Liver (tissue), 9 donors: ENCODE measurements around the gene ADAMTS6. TPM values are rescaled to one million over a fixed set of nuclear protein-coding genes. Genes with fewer than 3 reads are reported as not detected.
A peak's percentile ranks its signal among the peaks of the same experiment; 100 is the strongest.

Source experiments
- DNase-seq: peaks from one replicate; pipeline ENCODE4 v3.0.0-alpha.2; 2017; ENCODE audit warnings: low spot score
- H3K27ac ChIP-seq, 2 donors: one replicate each; pipeline ENCODE4 v1.7.0; 2013; ENCODE audit warnings: inconsistent platforms in 2 of 2, low read length in 2 of 2, control low read depth in 1 of 2, low read depth in 1 of 2, mild to moderate bottlenecking in 1 of 2
- H3K27me3 ChIP-seq, 4 donors: one replicate each; pipeline versions ENCODE4 v1.6.1 to v1.7.0; 2013; ENCODE audit warnings: low read length in 3 of 4, inconsistent platforms in 1 of 4, mild to moderate bottlenecking in 1 of 4, moderate library complexity in 1 of 4; ENCODE audit not compliant: control insufficient read depth in 4 of 4, insufficient read depth in 4 of 4
- H3K36me3 ChIP-seq, 4 donors: one replicate each; pipeline versions ENCODE4 v1.6.1 to v1.7.0; 2013; ENCODE audit warnings: low read length in 3 of 4, mild to moderate bottlenecking in 3 of 4, low read depth in 1 of 4, moderate library complexity in 1 of 4; ENCODE audit not compliant: control insufficient read depth in 4 of 4, insufficient read depth in 3 of 4
- H3K4me1 ChIP-seq, 4 donors: one replicate each; pipeline versions ENCODE4 v1.6.1 to v1.7.0; 2013; ENCODE audit warnings: low read length in 3 of 4, mild to moderate bottlenecking in 3 of 4, moderate library complexity in 1 of 4; ENCODE audit not compliant: control insufficient read depth in 4 of 4, insufficient read depth in 4 of 4
- H3K4me3 ChIP-seq, 3 donors: one replicate each; pipeline versions ENCODE4 v1.6.1 to v1.7.0; 2013; ENCODE audit warnings: low read length in 3 of 3, control low read depth in 1 of 3, low read depth in 1 of 3, mild to moderate bottlenecking in 1 of 3
- H3K9ac ChIP-seq, 2 donors: one replicate each; pipeline ENCODE4 v1.7.0; 2013; ENCODE audit warnings: low read length in 2 of 2, mild to moderate bottlenecking in 2 of 2, moderate library complexity in 2 of 2, control low read depth in 1 of 2, low read depth in 1 of 2
- H3K9me3 ChIP-seq, 4 donors: one replicate each; pipeline versions ENCODE4 v1.6.1 to v1.7.0; 2013; ENCODE audit warnings: low read length in 3 of 4; ENCODE audit not compliant: control insufficient read depth in 4 of 4
- EGR1 ChIP-seq, 2 donors: IDR thresholded peaks; 2 replicates each; pipeline ENCODE4 v1.6.1; 2016 to 2018; ENCODE audit warnings: antibody characterized with exemption in 2 of 2, low read depth in 2 of 2
- FOXA1 ChIP-seq: IDR thresholded peaks from 2 replicates; pipeline ENCODE4 v1.6.1; 2016; ENCODE audit warnings: antibody characterized with exemption
- FOXA2 ChIP-seq: IDR thresholded peaks from 2 replicates; pipeline ENCODE4 v1.6.1; 2016; ENCODE audit warnings: antibody characterized with exemption
- GABPA ChIP-seq, 2 donors: IDR thresholded peaks in 1 of 2; conservative IDR thresholded peaks in 1 of 2; 2 replicates each; pipeline ENCODE4 v1.6.1; 2016; ENCODE audit warnings: antibody characterized with exemption in 2 of 2, mild to moderate bottlenecking in 1 of 2, moderate library complexity in 1 of 2
- HNF4A ChIP-seq, 2 donors: conservative IDR thresholded peaks; 2 replicates each; pipeline ENCODE4 v1.6.1; 2016; ENCODE audit warnings: antibody characterized with exemption in 2 of 2, mild to moderate bottlenecking in 2 of 2
- JUND ChIP-seq, 2 donors: IDR thresholded peaks; 2 replicates each; pipeline ENCODE4 v1.6.1; 2016; ENCODE audit warnings: antibody characterized with exemption in 2 of 2
- NR2F2 ChIP-seq: IDR thresholded peaks from 2 replicates; pipeline ENCODE4 v1.6.1; 2016; ENCODE audit warnings: antibody characterized with exemption
- RAD21 ChIP-seq, 2 donors: IDR thresholded peaks; 2 replicates each; pipeline ENCODE4 v1.6.1; 2016; ENCODE audit warnings: antibody characterized with exemption in 2 of 2, mild to moderate bottlenecking in 2 of 2
- REST ChIP-seq: IDR thresholded peaks from 2 replicates; pipeline ENCODE4 v1.6.1; 2016; ENCODE audit warnings: antibody characterized with exemption, mild to moderate bottlenecking
- RXRA ChIP-seq, 2 donors: IDR thresholded peaks; 2 replicates each; pipeline ENCODE4 v1.6.1; 2017 to 2018; ENCODE audit warnings: antibody characterized with exemption in 2 of 2, mild to moderate bottlenecking in 1 of 2
- SP1 ChIP-seq: IDR thresholded peaks from 2 replicates; pipeline ENCODE4 v1.6.1; 2018; ENCODE audit warnings: antibody characterized with exemption, mild to moderate bottlenecking
- TAF1 ChIP-seq: conservative IDR thresholded peaks from 2 replicates; pipeline ENCODE4 v1.6.1; 2016; ENCODE audit warnings: antibody characterized with exemption, mild to moderate bottlenecking
- YY1 ChIP-seq: IDR thresholded peaks from 2 replicates; pipeline ENCODE4 v1.6.1; 2016; ENCODE audit warnings: antibody characterized with exemption, mild to moderate bottlenecking
- WGBS: extraction: QIAGEN DNeasy Blood & Tissue Kit; methylation state at CpG from one replicate; pipeline ENCODE4 v1.1.7; 2013; 5-methylcytosine and 5-hydroxymethylcytosine counted together
- polyA plus RNA-seq, 2 donors: library from polyadenylated mRNA; stranded (reverse) in 1 of 2; unstranded in 1 of 2; fragments of 200-250 nt in 1 of 2; fragments of >200 nt in 1 of 2; fragmentation: Nextera tagmentation in 1 of 2; extraction: Ambion mirVana in 1 of 2; gene quantifications; one replicate each; pipeline versions ENCODE4 v1.2.1 to v1.2.3, GENCODE V29; 2013 to 2015
- total RNA-seq, 2 donors: library from RNA; depleted of rRNA; stranded (reverse); fragments of >200 nt; gene quantifications; one replicate each; pipeline ENCODE4 v1.2.3, GENCODE V29; 2014
- TF ChIP-seq, protein P1 (sequence below): IDR thresholded peaks from 2 replicates; pipeline ENCODE4 v1.6.1; 2016; ENCODE audit warnings: antibody characterized with exemption
- TF ChIP-seq, protein P2 (sequence below): IDR thresholded peaks from 2 replicates; pipeline ENCODE4 v1.6.1; 2016; ENCODE audit warnings: antibody characterized with exemption
- TF ChIP-seq, protein P3 (sequence below): IDR thresholded peaks from 2 replicates; pipeline ENCODE4 v1.6.1; 2016; ENCODE audit warnings: antibody characterized with exemption
- TF ChIP-seq, protein P4 (sequence below): fragments of 150-350 bp; IDR thresholded peaks from 2 replicates; pipeline ENCODE4 v1.5.1; 2017; ENCODE audit warnings: improper control_type of control experiment, low read depth, low read length; ENCODE audit not compliant: missing input control
- donor health status: healthy.
- donor health status: healthy.
- donor health status: healthy.
- donor health status: healthy.
- donor health status: healthy.

ADAMTS6 gene
- total RNA-seq, result 1 to 10 TPM in 1 of 2 donors, under 1 TPM in 1; 0.92 to 2.0 TPM
- polyA plus RNA-seq, result under 1 TPM; 0.06 to 0.26 TPM

GRCh38 chr5:65481635-65482295 lies at the start of gene ADAMTS6:
Gene ADAMTS6 (minus strand): TSS chr5:65481920. CDS start chr5:65473673, 8,247 bp downstream.
- peak; percentile 83 for DNase-seq
- Histone ChIP-seq H3K27me3 (no peaks in the 10 kb centered on the region), H3K9ac (peak within 1 kb of the TSS; percentile 89 to 93), H3K27ac (peak within 1 kb of the TSS; percentile 94 to 98), H3K9me3 (no peaks in the 10 kb centered on the region), H3K36me3 (no peaks in the 10 kb centered on the region), H3K4me1 (peaks cover 3 to 30% (median 20%) of the 10 kb centered on the region in 4 donors), H3K4me3 (peak within 1 kb of the TSS; percentile 75 to 97 (median 82))
- WGBS, result 0% methylated on average over 12 of the region's 12 CpGs
- TF ChIP-seq RXRA (IDR thresholded peaks at IDR 0.05), result peak; percentile 50 to 73
- TF ChIP-seq HNF4A (conservative IDR thresholded peaks at IDR 0.05), result peak in 1 of 2 donors; percentile 66
- peak; percentile 29 for TF ChIP-seq NR2F2
- TF ChIP-seq FOXA2, result no peak
- no peak for TF ChIP-seq YY1
- no peak for TF ChIP-seq EGR1 (IDR thresholded peaks at IDR 0.05; ENCODE audit: low read depth in 2 of 2)
- TF ChIP-seq TAF1, result peak; percentile 14
- TF ChIP-seq REST, result peak; percentile 65
- TF ChIP-seq SP1, result peak; percentile 55
- peak; percentile 28 to 59 for TF ChIP-seq RAD21 (IDR thresholded peaks at IDR 0.05)
- TF ChIP-seq, protein P1, sequence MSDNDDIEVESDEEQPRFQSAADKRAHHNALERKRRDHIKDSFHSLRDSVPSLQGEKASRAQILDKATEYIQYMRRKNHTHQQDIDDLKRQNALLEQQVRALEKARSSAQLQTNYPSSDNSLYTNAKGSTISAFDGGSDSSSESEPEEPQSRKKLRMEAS, result peak; percentile 67
- TF ChIP-seq, protein P2, sequence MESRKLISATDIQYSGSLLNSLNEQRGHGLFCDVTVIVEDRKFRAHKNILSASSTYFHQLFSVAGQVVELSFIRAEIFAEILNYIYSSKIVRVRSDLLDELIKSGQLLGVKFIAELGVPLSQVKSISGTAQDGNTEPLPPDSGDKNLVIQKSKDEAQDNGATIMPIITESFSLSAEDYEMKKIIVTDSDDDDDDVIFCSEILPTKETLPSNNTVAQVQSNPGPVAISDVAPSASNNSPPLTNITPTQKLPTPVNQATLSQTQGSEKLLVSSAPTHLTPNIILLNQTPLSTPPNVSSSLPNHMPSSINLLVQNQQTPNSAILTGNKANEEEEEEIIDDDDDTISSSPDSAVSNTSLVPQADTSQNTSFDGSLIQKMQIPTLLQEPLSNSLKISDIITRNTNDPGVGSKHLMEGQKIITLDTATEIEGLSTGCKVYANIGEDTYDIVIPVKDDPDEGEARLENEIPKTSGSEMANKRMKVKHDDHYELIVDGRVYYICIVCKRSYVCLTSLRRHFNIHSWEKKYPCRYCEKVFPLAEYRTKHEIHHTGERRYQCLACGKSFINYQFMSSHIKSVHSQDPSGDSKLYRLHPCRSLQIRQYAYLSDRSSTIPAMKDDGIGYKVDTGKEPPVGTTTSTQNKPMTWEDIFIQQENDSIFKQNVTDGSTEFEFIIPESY, result peak; percentile 28
- TF ChIP-seq JUND (IDR thresholded peaks at IDR 0.05), result peak; percentile 80 to 83

DNA sequence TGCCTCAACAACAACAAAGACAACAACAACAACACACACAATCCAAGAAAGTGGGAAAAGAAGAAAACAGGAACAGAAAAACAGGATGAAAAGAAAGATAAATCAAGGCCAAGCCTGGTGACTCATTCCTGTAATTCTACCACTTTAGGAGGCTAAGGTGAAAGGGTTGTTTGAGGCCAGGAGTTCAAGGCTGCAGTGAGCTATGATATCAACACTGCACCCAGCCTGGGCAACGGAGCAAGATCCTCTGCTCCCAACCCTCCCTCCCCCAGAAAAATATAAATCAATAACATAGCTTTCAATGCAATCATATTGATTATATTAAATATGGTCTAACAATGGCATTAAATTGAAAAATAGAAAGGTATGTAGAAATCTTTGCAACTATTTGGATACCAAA lies 49.2 kb upstream of the ADAMTS6 start:
- Histone ChIP-seq H3K27me3 (no peaks in the 10 kb centered on the region), H3K4me1 (no peaks in the 10 kb centered on the region), H3K9me3 (no peaks in the 10 kb centered on the region), H3K36me3 (no peaks in the 10 kb centered on the region), H3K9ac (no peak overlapping the region), H3K4me3 (no peak overlapping the region), H3K27ac (no peak overlapping the region)
- WGBS, result 89% methylated on average over 1 of the region's 1 CpG
- no peak for TF ChIP-seq EGR1 (IDR thresholded peaks at IDR 0.05; ENCODE audit: low read depth in 2 of 2)
- no peak for TF ChIP-seq HNF4A (conservative IDR thresholded peaks at IDR 0.05)
- no peak for TF ChIP-seq YY1
- TF ChIP-seq, protein P1, result no peak
- no peak for TF ChIP-seq REST
- TF ChIP-seq GABPA (IDR thresholded peaks at IDR 0.05 in 1 of 2, conservative IDR thresholded peaks at IDR 0.05 in 1 of 2), result no peak
- TF ChIP-seq JUND (IDR thresholded peaks at IDR 0.05), result no peak
- no peak for TF ChIP-seq RAD21 (IDR thresholded peaks at IDR 0.05)
- TF ChIP-seq FOXA1, result no peak
- TF ChIP-seq, protein P3, sequence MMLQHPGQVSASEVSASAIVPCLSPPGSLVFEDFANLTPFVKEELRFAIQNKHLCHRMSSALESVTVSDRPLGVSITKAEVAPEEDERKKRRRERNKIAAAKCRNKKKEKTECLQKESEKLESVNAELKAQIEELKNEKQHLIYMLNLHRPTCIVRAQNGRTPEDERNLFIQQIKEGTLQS, result no peak
- TF ChIP-seq, protein P4, sequence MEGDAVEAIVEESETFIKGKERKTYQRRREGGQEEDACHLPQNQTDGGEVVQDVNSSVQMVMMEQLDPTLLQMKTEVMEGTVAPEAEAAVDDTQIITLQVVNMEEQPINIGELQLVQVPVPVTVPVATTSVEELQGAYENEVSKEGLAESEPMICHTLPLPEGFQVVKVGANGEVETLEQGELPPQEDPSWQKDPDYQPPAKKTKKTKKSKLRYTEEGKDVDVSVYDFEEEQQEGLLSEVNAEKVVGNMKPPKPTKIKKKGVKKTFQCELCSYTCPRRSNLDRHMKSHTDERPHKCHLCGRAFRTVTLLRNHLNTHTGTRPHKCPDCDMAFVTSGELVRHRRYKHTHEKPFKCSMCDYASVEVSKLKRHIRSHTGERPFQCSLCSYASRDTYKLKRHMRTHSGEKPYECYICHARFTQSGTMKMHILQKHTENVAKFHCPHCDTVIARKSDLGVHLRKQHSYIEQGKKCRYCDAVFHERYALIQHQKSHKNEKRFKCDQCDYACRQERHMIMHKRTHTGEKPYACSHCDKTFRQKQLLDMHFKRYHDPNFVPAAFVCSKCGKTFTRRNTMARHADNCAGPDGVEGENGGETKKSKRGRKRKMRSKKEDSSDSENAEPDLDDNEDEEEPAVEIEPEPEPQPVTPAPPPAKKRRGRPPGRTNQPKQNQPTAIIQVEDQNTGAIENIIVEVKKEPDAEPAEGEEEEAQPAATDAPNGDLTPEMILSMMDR, result no peak
- no peak for DNase-seq
